ENCODE measurements around the gene HRAS.

DNA sequence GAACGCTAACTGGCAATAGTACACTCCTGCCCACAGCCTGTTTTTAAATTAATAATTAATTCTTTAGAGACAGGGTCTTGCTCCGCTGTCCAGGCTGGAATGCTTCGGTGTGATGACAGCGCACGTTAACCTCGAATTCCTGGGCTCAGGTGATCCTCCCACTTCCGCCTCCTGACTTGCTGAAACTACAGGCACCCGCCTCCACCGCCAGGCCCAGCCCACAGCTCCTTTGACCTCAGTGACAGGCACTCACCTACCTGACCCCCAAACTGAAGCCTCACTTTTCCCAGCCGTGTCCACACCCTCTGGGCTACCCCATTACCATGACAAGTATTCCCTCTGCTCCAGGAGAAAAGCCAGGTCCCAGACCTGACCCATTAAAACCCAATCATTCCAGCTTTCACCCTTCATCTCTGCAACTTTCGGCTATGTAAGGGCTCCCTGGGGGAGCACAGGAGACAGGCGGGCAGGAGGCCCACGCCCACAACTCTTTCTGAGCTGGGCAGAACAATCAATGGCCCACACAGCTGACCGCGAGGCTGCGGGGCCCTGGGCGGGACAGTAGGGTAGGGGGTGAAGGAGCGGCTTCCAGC lies 24.4 kb upstream of the HRAS start:
- TF ChIP-seq, protein P1, sequence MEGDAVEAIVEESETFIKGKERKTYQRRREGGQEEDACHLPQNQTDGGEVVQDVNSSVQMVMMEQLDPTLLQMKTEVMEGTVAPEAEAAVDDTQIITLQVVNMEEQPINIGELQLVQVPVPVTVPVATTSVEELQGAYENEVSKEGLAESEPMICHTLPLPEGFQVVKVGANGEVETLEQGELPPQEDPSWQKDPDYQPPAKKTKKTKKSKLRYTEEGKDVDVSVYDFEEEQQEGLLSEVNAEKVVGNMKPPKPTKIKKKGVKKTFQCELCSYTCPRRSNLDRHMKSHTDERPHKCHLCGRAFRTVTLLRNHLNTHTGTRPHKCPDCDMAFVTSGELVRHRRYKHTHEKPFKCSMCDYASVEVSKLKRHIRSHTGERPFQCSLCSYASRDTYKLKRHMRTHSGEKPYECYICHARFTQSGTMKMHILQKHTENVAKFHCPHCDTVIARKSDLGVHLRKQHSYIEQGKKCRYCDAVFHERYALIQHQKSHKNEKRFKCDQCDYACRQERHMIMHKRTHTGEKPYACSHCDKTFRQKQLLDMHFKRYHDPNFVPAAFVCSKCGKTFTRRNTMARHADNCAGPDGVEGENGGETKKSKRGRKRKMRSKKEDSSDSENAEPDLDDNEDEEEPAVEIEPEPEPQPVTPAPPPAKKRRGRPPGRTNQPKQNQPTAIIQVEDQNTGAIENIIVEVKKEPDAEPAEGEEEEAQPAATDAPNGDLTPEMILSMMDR (IDR thresholded peaks at IDR 0.05): no peak
- TF ChIP-seq POLR2AphosphoS5 (IDR thresholded peaks at IDR 0.05): no peak
- TF ChIP-seq POLR2A (IDR thresholded peaks at IDR 0.05): no peak
- TF ChIP-seq EP300 (IDR thresholded peaks at IDR 0.05): no peak

Measured in upper lobe of left lung (tissue), 4 donors.